NCI-H2196 (cell line): ENCODE data around the gene FGFRL1.
A peak's percentile ranks its signal among the peaks of the same experiment; 100 is the strongest.

Experiments
- DNase-seq: peaks from one replicate; lab custom pipeline; 2025; ENCODE audit not compliant: unreplicated experiment; lab: John Stamatoyannopoulos, UW

The FGFRL1 gene

DNA sequence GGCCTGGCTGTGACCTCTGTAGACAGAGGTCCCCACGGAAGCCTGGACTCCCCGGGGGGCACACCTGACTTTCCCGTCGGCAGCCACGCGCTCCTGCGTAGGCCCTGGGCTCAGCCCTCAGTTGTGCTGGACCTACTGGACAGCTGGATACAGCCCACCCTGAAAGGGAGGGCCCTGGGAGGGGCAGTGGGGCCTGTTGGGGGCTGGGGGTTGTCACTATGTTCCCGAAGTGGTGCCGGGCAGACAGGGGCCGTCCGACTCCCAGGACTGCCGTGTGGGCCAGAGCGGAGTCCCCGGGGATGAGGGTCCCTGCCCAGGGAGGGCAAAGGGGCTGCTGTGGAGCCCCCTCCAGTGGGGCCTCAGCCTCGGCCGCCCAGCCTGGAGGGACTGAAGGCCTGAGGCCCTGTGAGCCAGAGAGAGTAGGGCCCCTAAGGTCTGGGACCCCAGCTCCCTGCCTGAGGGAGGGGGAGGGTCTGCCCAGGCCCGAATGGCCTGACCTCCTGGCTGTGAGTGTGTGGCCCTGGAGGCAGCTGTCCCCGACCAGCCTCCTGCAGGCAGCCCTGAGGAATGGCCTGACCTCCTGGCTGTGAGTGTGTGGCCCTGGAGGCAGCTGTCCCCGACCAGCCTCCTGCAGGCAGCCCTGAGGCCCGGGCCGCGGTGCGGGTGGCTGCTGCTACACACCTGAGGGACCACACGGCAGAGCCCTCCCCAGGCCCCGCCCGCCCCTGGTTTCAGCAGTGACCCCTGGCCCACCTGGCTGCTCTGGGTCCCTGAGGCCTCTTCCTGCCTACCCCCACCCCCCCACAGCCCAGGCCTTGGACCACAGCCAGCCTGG is 25.8 kb downstream of the FGFRL1 start:
- no peak for DNase-seq

GRCh38 chr4:1038948-1039492 is 27.6 kb downstream of the FGFRL1 start:
- no peak for DNase-seq

GRCh38 chr4:1039493-1040343 is 28.3 kb downstream of the FGFRL1 start:
- peak; percentile 41 for DNase-seq

- no peak for DNase-seq
These were observed 29.1 kb downstream of the FGFRL1 start for GRCh38 chr4:1040344-1041146.

DNA sequence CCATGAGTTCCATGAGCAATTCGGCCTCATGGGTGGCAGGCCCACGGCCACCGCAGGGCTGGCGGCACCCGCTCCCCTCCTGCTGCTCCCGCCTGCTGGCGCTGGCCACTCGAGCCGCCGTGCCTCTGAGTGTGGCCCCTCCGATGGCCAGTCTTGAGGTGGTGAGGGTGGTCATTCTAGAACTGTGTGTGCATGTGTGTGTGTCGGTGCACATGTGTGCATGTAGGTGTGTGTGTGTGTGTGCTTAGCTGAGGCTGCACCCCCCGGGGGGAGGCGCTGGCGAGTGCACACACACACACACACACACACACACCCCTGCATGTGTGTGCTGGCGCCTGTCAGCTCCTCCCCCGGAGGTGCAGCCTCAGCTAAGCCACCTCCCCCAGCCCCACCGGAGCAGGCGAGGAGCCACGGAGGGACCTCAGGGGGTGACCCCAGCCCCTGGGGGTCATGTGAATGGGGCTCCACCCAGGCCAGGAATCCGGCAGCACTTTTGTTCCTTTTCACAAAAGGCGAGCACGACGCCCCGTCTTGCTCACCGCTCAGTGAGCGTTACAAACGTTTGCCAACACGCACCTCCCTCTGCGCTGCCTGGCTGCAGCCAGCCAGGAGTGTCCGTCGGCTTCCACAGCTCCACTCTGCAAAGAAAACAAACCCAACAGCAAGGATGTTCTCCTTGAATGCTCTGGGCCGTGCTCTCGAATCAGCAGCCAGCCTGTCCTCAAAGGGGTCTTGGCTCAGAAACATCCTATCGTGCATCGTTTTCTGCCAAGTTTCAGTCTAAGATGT is 29.9 kb downstream of the FGFRL1 start:
- no peak for DNase-seq

DNA sequence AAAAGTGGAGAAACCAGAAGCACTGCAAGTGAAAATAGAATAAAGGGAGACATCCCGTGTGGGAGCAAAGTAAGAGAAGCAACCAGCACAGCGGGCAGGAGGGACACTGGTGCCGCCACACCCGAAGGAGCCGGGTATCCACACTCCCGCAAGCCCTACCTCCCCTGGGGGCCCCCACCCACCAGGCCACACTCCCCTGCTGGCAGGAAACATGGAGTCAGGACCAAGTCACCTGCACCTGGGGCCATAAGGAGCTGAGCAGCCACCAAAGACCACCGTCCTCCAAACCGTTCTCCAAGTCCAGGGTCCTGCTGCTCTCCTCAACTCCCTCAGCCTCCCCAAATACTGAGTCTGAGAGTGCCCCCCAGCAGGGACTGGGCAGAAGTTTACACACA is 30.5 kb downstream of the FGFRL1 start:
- DNase-seq, result no peak

DNA sequence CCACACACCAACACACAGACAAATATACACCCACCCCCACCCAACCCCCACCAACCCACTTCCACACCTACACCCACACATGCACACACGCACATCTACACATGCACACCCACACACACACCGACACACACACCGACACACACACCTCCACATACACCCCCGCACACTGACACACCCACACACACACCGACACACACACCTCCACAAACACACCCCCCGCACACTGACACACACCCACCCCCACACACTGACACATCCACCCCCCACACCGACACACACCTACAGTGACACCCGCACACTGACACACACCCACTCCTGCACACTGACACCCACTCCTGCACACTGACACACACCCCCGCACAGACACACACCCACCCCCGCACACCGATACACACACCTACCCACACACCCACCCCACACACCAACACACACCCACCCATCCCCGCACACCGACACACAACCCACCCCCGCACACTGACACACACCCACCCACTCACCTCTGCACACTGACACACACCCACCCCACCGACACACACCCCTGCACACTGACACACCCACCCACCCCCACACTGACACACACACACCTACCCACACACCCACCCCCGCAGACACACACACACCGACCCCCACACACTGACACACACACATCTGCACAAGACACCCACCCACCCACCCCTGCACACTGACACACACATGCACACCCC is 31.1 kb downstream of the FGFRL1 start:
- no peak for DNase-seq

- DNase-seq, result no peak
These were observed 31.7 kb downstream of the FGFRL1 start for GRCh38 chr4:1043162-1043561.

- no peak for DNase-seq
These were observed 32.4 kb downstream of the FGFRL1 start for GRCh38 chr4:1043651-1044468.

DNA sequence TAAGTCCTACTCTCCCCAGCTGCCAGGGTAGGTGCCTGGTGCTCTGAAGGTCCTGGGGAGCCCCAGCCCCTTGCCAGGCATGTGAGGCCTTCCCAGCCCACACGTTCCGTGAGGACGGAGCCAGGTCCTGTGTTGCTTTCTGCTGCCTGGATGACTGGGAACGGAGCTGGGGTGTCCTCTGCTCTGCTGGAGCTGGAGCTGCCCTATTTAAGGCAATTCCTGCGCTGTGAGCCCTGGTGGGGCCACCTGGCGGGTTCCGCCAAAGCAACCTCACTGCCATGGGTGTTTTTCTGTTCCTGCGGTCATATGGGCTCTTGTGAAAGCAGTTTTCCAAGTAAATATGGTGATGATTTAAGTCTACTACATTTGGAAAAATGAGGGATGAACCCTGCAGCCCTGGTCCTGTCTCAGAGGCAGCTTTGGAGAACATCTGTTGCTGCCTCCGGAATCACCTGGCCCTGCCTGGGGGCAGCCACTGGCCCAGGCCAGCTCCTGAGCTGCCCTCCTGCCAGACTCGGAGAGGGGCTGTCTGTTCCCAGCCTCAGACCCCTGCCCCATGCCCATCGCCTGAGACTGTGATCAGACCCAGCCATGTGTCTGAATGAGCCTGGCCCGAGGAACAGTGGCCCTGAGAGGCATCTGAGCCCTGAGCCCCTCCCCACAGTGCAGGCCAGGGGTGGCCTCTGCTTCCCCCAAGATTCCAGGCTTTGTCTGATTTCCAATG is 33.2 kb downstream of the FGFRL1 start:
- no peak for DNase-seq

- DNase-seq, result no peak
These were observed 33.8 kb downstream of the FGFRL1 start for GRCh38 chr4:1045193-1045594.

DNA sequence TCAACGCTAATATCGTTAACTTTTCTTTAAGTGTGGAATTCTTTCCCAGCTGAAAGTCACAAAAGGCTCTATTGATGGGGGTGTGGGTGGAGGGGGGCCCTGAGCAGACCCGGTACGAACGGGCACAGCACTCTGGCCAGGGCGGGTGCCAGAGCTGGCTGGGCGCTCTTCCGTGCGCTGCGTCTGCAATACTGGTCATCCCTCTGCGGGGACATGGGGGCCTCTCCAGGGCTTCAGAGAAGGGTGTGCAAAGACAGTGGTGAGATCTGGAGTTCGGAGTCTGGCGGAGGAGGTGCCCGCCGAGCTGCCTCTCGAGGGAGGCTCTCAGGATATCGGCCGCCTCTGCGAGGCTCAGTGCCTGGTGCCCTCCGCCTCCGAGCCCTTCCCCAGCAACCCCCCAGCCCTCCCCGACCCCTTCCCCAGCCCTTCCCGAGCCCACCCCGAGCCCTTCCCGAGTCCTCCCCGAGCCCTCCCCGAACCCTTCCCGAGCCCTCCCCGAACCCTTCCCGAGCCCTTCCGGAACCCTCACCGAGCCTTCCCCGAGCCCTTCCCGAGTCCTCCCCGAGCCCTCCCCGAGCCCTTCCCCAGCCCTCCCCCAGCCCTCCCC is 34.3 kb downstream of the FGFRL1 start:
- no peak for DNase-seq

- peak; percentile 66 for DNase-seq
These were observed 35.2 kb downstream of the FGFRL1 start for GRCh38 chr4:1046581-1047011.

- no peak for DNase-seq
These were observed 35.9 kb downstream of the FGFRL1 start for GRCh38 chr4:1047106-1047975.

GRCh38 chr4:1047976-1048772 is 36.7 kb downstream of the FGFRL1 start:
- DNase-seq, result no peak
